Mesothelial cell of epicardium (in vitro differentiated cells): ENCODE data around the gene OTULIN. TPM values are rescaled to one million over a fixed set of nuclear protein-coding genes. Genes with fewer than 3 reads are reported as not detected.

Experiments
- DNase-seq, 2 experiments: peaks; one replicate each; pipeline ENCODE4 v3.0.0; 2021; ENCODE audit warnings: low spot score in 2 of 2; ENCODE audit not compliant: unreplicated experiment in 2 of 2
- H3K27ac Mint-ChIP-seq: 2 replicates; pipeline ENCODE4 v1.8.0; 2021; ENCODE audit warnings: mixed read lengths
- H3K27me3 Mint-ChIP-seq: 2 replicates; pipeline ENCODE4 v1.8.0; 2021; ENCODE audit warnings: low read depth, mixed read lengths
- H3K36me3 Mint-ChIP-seq: 2 replicates; pipeline ENCODE4 v1.8.0; 2021; ENCODE audit warnings: mixed read lengths
- H3K4me1 Mint-ChIP-seq: 2 replicates; pipeline ENCODE4 v1.8.0; 2021; ENCODE audit warnings: mixed read lengths
- H3K4me3 Mint-ChIP-seq: 2 replicates; pipeline ENCODE4 v1.8.0; 2021; ENCODE audit warnings: mild to moderate bottlenecking, moderate library complexity, mixed read lengths
- H3K9me3 Mint-ChIP-seq: 2 replicates; pipeline ENCODE4 v1.8.0; 2021; ENCODE audit warnings: mixed read lengths
- total RNA-seq: library from RNA; stranded (reverse); gene quantifications from 3 replicates; pipeline ENCODE4 v1.2.1, GENCODE V29; 2021
- TF ChIP-seq, protein P1 (sequence below): fragments of 200-600 bp; sonication (generic); IDR thresholded peaks from one replicate; pipeline ENCODE4 v1.5.0; 2021; ENCODE audit warnings: antibody characterized with exemption; ENCODE audit not compliant: unreplicated experiment

The OTULIN gene
- total RNA-seq, 1 donor from 2014 or later = 27.4 TPM

DNA sequence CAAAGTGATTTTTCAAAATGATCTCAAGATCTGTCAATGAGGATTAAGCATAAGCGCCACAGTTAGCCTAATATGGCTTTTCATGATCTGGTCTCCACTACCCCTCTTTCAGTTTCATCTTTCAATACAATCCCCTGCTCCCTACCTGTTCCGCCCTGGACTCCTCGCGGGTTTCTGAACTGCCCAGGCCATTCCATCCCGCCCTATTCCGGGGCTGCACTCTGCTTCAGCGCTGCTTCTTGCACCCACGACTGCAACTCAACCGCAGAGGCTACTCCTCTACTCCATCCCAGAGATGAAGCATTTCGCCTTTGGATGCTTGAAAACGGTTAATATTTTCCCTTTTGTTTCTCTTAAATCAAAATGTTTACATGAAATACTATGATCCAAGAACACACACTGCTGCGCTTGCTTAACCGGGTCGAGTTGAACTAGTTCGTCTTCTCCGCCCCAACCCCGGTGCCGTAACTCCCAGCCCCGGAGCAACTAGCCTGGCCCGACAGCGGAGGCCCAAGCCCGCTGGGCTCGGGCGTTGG, 716 bp upstream of the OTULIN start:
- Mint-ChIP-seq H3K27me3 (no peaks in the 10 kb centered on the region), H3K9me3 (no peaks in the 10 kb centered on the region), H3K4me3 (peak overlapping the region; percentile 94), H3K36me3 (no peaks in the 10 kb centered on the region), H3K27ac (peak overlapping the region; percentile 97), H3K4me1 (peaks cover 30% of the 10 kb centered on the region)
- TF ChIP-seq, protein P1, sequence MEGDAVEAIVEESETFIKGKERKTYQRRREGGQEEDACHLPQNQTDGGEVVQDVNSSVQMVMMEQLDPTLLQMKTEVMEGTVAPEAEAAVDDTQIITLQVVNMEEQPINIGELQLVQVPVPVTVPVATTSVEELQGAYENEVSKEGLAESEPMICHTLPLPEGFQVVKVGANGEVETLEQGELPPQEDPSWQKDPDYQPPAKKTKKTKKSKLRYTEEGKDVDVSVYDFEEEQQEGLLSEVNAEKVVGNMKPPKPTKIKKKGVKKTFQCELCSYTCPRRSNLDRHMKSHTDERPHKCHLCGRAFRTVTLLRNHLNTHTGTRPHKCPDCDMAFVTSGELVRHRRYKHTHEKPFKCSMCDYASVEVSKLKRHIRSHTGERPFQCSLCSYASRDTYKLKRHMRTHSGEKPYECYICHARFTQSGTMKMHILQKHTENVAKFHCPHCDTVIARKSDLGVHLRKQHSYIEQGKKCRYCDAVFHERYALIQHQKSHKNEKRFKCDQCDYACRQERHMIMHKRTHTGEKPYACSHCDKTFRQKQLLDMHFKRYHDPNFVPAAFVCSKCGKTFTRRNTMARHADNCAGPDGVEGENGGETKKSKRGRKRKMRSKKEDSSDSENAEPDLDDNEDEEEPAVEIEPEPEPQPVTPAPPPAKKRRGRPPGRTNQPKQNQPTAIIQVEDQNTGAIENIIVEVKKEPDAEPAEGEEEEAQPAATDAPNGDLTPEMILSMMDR = no peak
- DNase-seq = no peak

DNA sequence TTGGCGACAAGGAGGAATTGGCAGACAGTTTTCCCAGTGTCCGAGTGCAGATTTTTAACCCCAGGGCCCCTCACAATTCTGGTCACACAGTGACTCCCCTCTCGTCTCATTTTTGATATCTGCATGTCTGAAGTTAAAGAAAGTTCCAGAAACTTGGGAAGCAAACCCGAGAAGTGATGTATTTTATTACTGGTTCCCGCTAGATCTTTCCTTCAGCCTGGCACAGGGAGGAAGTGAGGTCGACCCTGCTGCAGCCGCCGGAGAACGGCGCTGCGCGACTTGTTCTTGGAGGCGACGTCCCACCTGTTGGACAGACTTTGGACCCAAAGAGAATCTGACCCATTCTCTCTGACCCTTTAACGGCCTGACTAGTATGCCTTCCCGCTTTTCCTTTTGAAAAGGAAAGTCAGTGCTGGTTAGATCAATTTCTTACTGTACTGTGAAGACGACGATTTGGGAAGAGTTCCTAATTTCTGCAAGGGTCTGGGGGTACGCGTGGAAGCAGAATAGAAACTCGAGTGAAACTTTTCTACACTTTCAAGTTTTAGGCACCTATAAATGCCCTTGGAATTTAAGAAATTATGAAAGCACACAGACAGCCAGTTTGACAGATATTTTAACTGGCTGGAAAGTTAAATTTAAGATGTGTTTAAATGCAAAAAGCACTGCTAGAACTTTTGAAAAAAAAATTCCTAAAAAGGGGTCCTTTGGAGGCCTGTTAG, 744 bp downstream of the OTULIN start:
- DNase-seq = no peak
- Mint-ChIP-seq H3K36me3 (no peaks in the 10 kb centered on the region), H3K9me3 (no peaks in the 10 kb centered on the region), H3K4me3 (peak overlapping the region; percentile 81), H3K27me3 (no peaks in the 10 kb centered on the region), H3K4me1 (peaks cover 30% of the 10 kb centered on the region), H3K27ac (peak overlapping the region; percentile 58)
- TF ChIP-seq, protein P1 = no peak

DNA sequence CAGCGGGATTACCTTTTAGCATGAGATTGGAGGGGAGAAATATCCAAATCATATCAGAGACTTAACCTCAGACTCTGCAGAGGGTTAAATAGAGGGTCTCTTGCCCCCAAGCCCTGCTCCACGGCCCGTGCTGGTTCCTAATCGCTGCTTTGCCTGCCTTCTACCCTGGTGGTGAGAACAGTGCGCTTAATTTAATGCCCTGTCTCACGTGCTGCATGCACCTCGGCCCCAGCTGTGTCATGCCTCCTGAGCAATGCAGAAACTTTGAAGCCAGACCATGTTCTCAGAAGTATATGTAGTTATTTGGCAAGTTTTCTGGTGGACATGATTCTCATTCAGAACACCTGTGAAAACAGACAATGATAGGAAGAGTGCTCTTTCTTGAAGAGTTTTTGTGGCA, 1.4 kb downstream of the OTULIN start:
- Mint-ChIP-seq H3K9me3 (no peaks in the 10 kb centered on the region), H3K27me3 (no peaks in the 10 kb centered on the region), H3K36me3 (no peaks in the 10 kb centered on the region), H3K27ac (peak overlapping the region; percentile 15), H3K4me3 (peak overlapping the region; percentile 81), H3K4me1 (peaks cover 32% of the 10 kb centered on the region)
- DNase-seq = no peak
- TF ChIP-seq, protein P1 = no peak

DNA sequence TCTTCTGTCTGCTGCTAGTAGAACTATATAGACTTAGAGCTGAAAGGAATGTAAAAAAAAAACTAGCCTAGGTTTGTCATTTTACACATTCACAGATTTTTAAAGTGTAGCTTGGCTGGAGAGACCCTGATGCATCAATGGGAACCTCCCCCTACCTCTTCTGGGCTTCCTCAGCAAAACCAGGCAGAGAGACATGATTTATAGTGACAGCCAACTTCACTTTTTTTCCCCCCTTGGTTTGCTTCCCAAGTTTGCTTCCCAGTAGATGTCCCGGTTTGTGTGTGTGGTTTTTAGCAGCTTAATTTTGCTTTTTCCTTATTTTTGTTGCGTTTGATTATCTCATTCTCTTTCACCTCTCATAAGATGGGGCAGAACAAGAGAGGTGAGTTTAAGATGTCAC, 1.8 kb downstream of the OTULIN start:
- DNase-seq = no peak
- Mint-ChIP-seq H3K4me1 (peaks cover 34% of the 10 kb centered on the region), H3K27ac (no peak overlapping the region), H3K4me3 (peak overlapping the region; percentile 81), H3K36me3 (no peaks in the 10 kb centered on the region), H3K9me3 (no peaks in the 10 kb centered on the region), H3K27me3 (no peaks in the 10 kb centered on the region)
- TF ChIP-seq, protein P1 = no peak

DNA sequence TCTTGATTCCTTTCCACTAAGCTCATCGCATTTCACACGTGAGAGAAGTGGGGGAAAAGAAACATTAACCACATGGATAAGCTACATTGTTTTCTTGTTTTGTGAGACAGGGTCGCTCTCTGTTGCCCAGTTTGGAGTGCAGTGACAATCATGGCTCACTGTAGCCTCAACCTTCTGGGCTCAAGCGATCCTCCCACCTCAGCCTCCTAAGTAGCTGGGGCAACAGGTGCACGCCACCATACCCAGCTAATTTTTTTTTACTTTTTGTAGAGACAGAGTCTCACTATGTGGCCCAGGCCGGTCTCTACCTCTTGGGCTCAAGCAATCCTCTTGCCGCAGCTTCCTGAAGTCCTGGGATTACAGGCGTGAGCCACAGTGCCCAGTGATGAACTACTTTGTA, 2.8 kb downstream of the OTULIN start:
- Mint-ChIP-seq H3K27me3 (no peaks in the 10 kb centered on the region), H3K4me3 (no peak overlapping the region), H3K9me3 (no peaks in the 10 kb centered on the region), H3K36me3 (no peaks in the 10 kb centered on the region), H3K4me1 (peaks cover 37% of the 10 kb centered on the region), H3K27ac (no peak overlapping the region)
- TF ChIP-seq, protein P1 = no peak
- no peak for DNase-seq
